Testis (tissue), 3 donors: Measurements from ENCODE around the gene PTPRD. TPM values are rescaled to one million over a fixed set of nuclear protein-coding genes. Genes with fewer than 3 reads are reported as not detected.

Source experiments
- DNase-seq: peaks from one replicate; pipeline ENCODE4 v3.0.0-alpha.2; 2019
- H3K27ac ChIP-seq, 2 donors: fragments of 200-600 bp; sonication (generic); one replicate each; pipeline ENCODE4 v1.5.1; 2019
- H3K27me3 ChIP-seq: fragments of 200-600 bp; sonication (generic); one replicate; pipeline ENCODE4 v1.5.1; 2019
- H3K36me3 ChIP-seq: fragments of 200-600 bp; sonication (generic); one replicate; pipeline ENCODE4 v1.5.1; 2017; ENCODE audit warnings: low read depth; ENCODE audit errors: missing control alignments
- H3K4me1 ChIP-seq: fragments of 200-600 bp; sonication (generic); one replicate; pipeline ENCODE4 v1.5.1; 2019
- H3K4me3 ChIP-seq, 2 donors: fragments of 200-600 bp; sonication (generic); one replicate each; pipeline ENCODE4 v1.5.1; 2017 to 2019
- H3K9me3 ChIP-seq: fragments of 200-600 bp; sonication (generic); one replicate; pipeline ENCODE4 v1.5.1; 2017
- POLR2A ChIP-seq: fragments of 450-650 bp; IDR thresholded peaks from one replicate; pipeline ENCODE4 v1.6.1; 2017; ENCODE audit warnings: antibody characterized with exemption, mild to moderate bottlenecking, moderate library complexity
- WGBS, 2 donors: methylation state at CpG; one replicate each; pipeline ENCODE4 v1.1.5; 2018; 5-methylcytosine and 5-hydroxymethylcytosine counted together
- intact Hi-C: fragments of 100-400 bp; cut with DNase I; formaldehyde crosslinking; loops from one replicate; pipeline ENCODE4 v1.15.1; 2023; ENCODE audit warnings: low total_unique reads
- polyA plus RNA-seq: library from polyadenylated mRNA; stranded (reverse); fragments of 350-450 nt; fragmentation: Illumina TruSeq; extraction: RNeasy Lipid Tissue Mini Kit (QIAGEN cat#74804); gene quantifications from one replicate; pipeline ENCODE4 v1.2.3, GENCODE V29; 2014; ENCODE audit warnings: low read depth, low replicate concordance; ENCODE audit not compliant: insufficient read depth
- total RNA-seq, 2 donors: library from RNA; depleted of rRNA; stranded (reverse); fragments of >200 nt; gene quantifications; one replicate each; pipeline ENCODE4 v1.2.3, GENCODE V29; 2016
- TF ChIP-seq, protein P1 (sequence below), 3 experiments: fragments of 450-650 bp in 2 of 3; fragments of 200-600 bp in 1 of 3; sonication (generic) in 1 of 3; IDR thresholded peaks; one replicate each; pipeline ENCODE4 v1.5.1; 2016 to 2019; ENCODE audit warnings: antibody characterized with exemption in 3 of 3, mild to moderate bottlenecking in 2 of 3, moderate library complexity in 1 of 3

Gene PTPRD
- total and polyA plus RNA-seq, 3 donors from 2014 or later = 15.4 to 33.6 (median 32.5) TPM

DNA sequence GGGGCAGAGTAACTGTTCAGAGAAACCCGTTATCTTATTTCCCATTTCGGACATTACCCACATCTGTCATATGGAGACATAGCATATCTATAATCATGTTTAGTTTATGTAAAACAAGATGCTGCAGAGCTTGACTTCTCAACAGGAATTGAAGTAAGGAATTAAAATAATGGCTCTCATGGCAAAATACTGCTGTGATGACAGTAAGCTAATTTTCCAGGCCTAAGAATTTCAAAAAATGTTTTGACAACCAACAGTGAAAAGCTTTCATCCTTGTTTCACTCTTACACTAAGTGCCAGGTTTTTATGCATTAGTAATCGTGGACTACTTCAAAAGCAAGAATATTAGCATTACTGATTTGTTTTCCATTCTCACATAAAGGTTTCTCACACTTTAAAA lies 518.2 kb downstream of the PTPRD start:
- TF ChIP-seq POLR2A = no peak
- TF ChIP-seq, protein P1, sequence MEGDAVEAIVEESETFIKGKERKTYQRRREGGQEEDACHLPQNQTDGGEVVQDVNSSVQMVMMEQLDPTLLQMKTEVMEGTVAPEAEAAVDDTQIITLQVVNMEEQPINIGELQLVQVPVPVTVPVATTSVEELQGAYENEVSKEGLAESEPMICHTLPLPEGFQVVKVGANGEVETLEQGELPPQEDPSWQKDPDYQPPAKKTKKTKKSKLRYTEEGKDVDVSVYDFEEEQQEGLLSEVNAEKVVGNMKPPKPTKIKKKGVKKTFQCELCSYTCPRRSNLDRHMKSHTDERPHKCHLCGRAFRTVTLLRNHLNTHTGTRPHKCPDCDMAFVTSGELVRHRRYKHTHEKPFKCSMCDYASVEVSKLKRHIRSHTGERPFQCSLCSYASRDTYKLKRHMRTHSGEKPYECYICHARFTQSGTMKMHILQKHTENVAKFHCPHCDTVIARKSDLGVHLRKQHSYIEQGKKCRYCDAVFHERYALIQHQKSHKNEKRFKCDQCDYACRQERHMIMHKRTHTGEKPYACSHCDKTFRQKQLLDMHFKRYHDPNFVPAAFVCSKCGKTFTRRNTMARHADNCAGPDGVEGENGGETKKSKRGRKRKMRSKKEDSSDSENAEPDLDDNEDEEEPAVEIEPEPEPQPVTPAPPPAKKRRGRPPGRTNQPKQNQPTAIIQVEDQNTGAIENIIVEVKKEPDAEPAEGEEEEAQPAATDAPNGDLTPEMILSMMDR (IDR thresholded peaks at IDR 0.05) = no peak
- Histone ChIP-seq H3K27me3 (no peaks in the 10 kb centered on the region), H3K36me3 (no peaks in the 10 kb centered on the region), H3K27ac (no peak overlapping the region), H3K9me3 (no peaks in the 10 kb centered on the region), H3K4me1 (no peaks in the 10 kb centered on the region), H3K4me3 (no peak overlapping the region)
- WGBS, 2 donors = 80 to 83% methylated on average over 3 of the region's 3 CpGs
- intact Hi-C loops = no loop called here
- DNase-seq = no peak

DNA sequence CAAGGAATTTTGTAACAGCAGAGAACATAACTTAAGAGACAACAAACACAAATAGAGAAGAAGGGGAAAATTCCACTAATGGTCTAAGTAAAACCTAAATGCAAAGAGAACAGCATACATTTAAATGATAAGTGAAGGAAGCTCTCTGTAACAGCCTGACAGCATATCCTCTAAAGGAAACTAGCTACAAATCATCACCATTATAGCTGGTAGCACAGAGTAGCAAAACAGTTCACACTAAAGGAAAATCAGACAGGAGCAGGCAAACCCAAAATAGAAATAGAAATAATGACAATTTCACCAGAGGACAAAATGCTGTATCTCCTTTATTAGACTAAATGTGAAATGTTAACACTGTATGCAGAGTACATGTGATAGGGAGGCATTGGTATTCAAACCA lies 532.8 kb downstream of the PTPRD start:
- TF ChIP-seq, protein P1 (IDR thresholded peaks at IDR 0.05) = no peak
- TF ChIP-seq POLR2A = no peak
- DNase-seq = no peak

DNA sequence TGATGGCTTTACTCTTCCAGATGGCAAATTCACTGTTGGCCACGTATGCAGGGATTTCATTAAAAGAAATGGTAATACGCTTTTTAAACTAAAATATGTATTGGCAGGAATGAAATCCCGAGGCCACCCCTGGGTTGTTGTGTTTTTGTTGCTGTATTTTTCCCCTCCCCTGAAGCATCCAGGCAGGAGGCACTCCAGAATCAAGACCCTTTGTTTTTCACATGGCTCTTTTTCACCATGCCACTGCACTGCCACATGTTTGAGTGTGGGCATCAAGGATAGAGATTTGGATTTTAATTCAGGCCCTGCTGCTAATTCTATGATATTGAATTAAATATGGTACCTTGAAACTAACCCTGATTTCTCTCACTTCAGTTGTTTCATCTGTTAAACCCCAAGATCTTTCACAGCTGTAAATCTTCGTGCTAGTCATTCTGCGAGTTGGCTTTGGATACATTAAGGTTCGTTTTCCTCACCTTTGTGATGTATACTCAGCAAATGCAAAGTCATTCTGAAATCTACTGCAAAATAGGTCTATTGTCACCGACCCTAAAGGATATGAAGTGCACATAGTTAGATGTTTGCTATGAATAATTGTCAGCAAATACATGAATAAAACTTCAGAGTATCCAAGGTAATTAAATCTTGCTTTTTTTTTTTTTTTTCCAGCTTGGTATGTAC lies 533.4 kb downstream of the PTPRD start:
- Histone ChIP-seq H3K27me3 (no peaks in the 10 kb centered on the region), H3K4me3 (no peak overlapping the region), H3K36me3 (no peaks in the 10 kb centered on the region), H3K9me3 (no peaks in the 10 kb centered on the region), H3K27ac (no peak overlapping the region), H3K4me1 (no peaks in the 10 kb centered on the region)
- TF ChIP-seq POLR2A = no peak
- TF ChIP-seq, protein P1 (IDR thresholded peaks at IDR 0.05) = no peak
- intact Hi-C loops = no loop called here
- WGBS, 2 donors = 71 to 77% methylated on average over 7 of the region's 7 CpGs
- DNase-seq = no peak

More for the DNA sequence above, 532.8 kb downstream of the PTPRD start:
- Histone ChIP-seq H3K36me3 (no peaks in the 10 kb centered on the region), H3K27me3 (no peaks in the 10 kb centered on the region), H3K4me1 (no peaks in the 10 kb centered on the region), H3K4me3 (no peak overlapping the region), H3K9me3 (no peaks in the 10 kb centered on the region), H3K27ac (no peak overlapping the region)
- intact Hi-C loops = no loop called here

DNA sequence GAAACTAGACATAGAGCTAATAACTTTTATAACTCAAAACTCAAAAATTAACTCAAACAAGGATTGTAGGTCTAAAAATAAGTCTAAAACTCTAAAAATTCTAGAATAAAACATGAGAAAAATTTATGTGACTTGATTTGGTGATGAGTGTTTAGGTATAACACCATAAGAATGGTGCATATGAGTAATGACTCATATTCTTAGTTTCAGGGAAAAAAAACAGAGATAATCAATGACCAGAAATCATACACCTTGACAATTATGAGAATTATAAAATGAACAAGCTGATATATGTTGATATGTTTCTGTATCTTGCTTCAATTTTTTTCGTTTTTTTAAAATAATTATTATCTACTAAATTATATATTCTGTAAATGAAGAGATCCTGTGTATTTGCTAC lies 541.2 kb downstream of the PTPRD start:
- intact Hi-C loops = no loop called here
- no peak for DNase-seq

More for the DNA sequence above, 541.2 kb downstream of the PTPRD start:
- H3K27me3 ChIP-seq = no peaks in the 10 kb centered on the region
- TF ChIP-seq, protein P1 (IDR thresholded peaks at IDR 0.05) = no peak
- TF ChIP-seq POLR2A = no peak
- no peaks in the 10 kb centered on the region for H3K4me1 ChIP-seq
- no peak overlapping the region for H3K4me3 ChIP-seq
- H3K9me3 ChIP-seq = no peaks in the 10 kb centered on the region
- H3K27ac ChIP-seq = no peak overlapping the region
- H3K36me3 ChIP-seq = no peaks in the 10 kb centered on the region
- WGBS, 2 donors = 66 to 69% methylated on average over 1 of the region's 1 CpG
